DOHH2 (cell line): Measurements from ENCODE around the gene STEAP3.

Source experiments
- CTCF ChIP-seq: fragments of 200-600 bp; sonication (generic); IDR thresholded peaks from one replicate; pipeline ENCODE4 v1.5.1; 2014; ENCODE audit warnings: antibody characterized with exemption, mild to moderate bottlenecking, low read depth, low read length; ENCODE audit not compliant: poor library complexity, severe bottlenecking
- EZH2phosphoT487 ChIP-seq: fragments of 200-600 bp; sonication (generic); IDR thresholded peaks from 2 replicates; pipeline ENCODE4 v1.6.1; 2017; ENCODE audit warnings: borderline replicate concordance, mild to moderate bottlenecking, antibody characterized with exemption, low read length, moderate library complexity, mixed read lengths

DNA sequence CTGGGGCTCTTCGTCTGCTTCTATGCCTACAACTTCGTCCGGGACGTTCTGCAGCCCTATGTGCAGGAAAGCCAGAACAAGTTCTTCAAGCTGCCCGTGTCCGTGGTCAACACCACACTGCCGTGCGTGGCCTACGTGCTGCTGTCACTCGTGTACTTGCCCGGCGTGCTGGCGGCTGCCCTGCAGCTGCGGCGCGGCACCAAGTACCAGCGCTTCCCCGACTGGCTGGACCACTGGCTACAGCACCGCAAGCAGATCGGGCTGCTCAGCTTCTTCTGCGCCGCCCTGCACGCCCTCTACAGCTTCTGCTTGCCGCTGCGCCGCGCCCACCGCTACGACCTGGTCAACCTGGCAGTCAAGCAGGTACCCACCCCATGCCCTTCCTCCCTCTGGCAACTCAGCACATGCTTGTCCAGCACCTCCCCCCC lies 24.2 kb downstream of the STEAP3 start:
- TF ChIP-seq CTCF (no peak), EZH2phosphoT487 (no peak)
